ENCODE data around the gene FYN. TPM values are rescaled to one million over a fixed set of nuclear protein-coding genes. Genes with fewer than 3 reads are reported as not detected.

The FYN gene
- total RNA-seq, 1 donor, result 207 TPM

GRCh38 chr6:111716325-111716724 is 156.9 kb downstream of the FYN start:
- no peaks in the 10 kb centered on the region for H3K9me3 ChIP-seq (ENCODE audit: low read depth, low read length)
- H3K4me3 ChIP-seq (ENCODE audit: low read length), result no peak overlapping the region
- peaks cover 30% of the 10 kb centered on the region for H3K4me1 ChIP-seq (ENCODE audit: insufficient read depth, low read length)
- no peaks in the 10 kb centered on the region for H3K27me3 ChIP-seq (ENCODE audit: insufficient read depth, low read length)

- no peaks in the 10 kb centered on the region for H3K27me3 ChIP-seq (ENCODE audit: insufficient read depth, low read length)
- H3K9me3 ChIP-seq (ENCODE audit: low read depth, low read length), result no peaks in the 10 kb centered on the region
- H3K4me1 ChIP-seq (ENCODE audit: insufficient read depth, low read length), result peaks cover 31% of the 10 kb centered on the region
- no peak overlapping the region for H3K4me3 ChIP-seq (ENCODE audit: low read length)
These were observed 157.9 kb downstream of the FYN start for GRCh38 chr6:111715321-111715720.

GRCh38 chr6:111714416-111715270 is 158.6 kb downstream of the FYN start:
- no peaks in the 10 kb centered on the region for H3K27me3 ChIP-seq (ENCODE audit: insufficient read depth, low read length)
- peaks cover 35% of the 10 kb centered on the region for H3K4me1 ChIP-seq (ENCODE audit: insufficient read depth, low read length)
- H3K9me3 ChIP-seq (ENCODE audit: low read depth, low read length), result no peaks in the 10 kb centered on the region
- no peak overlapping the region for H3K4me3 ChIP-seq (ENCODE audit: low read length)

GRCh38 chr6:111713811-111714210 is 159.4 kb downstream of the FYN start:
- Histone ChIP-seq H3K4me1 (ENCODE audit: insufficient read depth, low read length) (peaks cover 35% of the 10 kb centered on the region), H3K9me3 (ENCODE audit: low read depth, low read length) (no peaks in the 10 kb centered on the region), H3K27me3 (ENCODE audit: insufficient read depth, low read length) (no peaks in the 10 kb centered on the region), H3K4me3 (ENCODE audit: low read length) (no peak overlapping the region)

GRCh38 chr6:111713236-111713635 is 160.0 kb downstream of the FYN start:
- Histone ChIP-seq H3K9me3 (ENCODE audit: low read depth, low read length) (no peaks in the 10 kb centered on the region), H3K4me1 (ENCODE audit: insufficient read depth, low read length) (peaks cover 35% of the 10 kb centered on the region), H3K27me3 (ENCODE audit: insufficient read depth, low read length) (no peaks in the 10 kb centered on the region), H3K4me3 (ENCODE audit: low read length) (no peak overlapping the region)

- peaks cover 35% of the 10 kb centered on the region for H3K4me1 ChIP-seq (ENCODE audit: insufficient read depth, low read length)
- no peak overlapping the region for H3K4me3 ChIP-seq (ENCODE audit: low read length)
These were observed 161.1 kb downstream of the FYN start for GRCh38 chr6:111711984-111712752.

GRCh38 chr6:111711476-111711875 is 161.8 kb downstream of the FYN start:
- Histone ChIP-seq H3K4me1 (ENCODE audit: insufficient read depth, low read length) (peaks cover 35% of the 10 kb centered on the region), H3K4me3 (ENCODE audit: low read length) (no peak overlapping the region), H3K27me3 (ENCODE audit: insufficient read depth, low read length) (no peaks in the 10 kb centered on the region)

More at GRCh38 chr6:111711984-111712752, 161.1 kb downstream of the FYN start:
- H3K27me3 ChIP-seq (ENCODE audit: insufficient read depth, low read length), result no peaks in the 10 kb centered on the region
- H3K9me3 ChIP-seq (ENCODE audit: low read depth, low read length), result no peaks in the 10 kb centered on the region

GRCh38 chr6:111710911-111711310 is 162.3 kb downstream of the FYN start:
- Histone ChIP-seq H3K27me3 (ENCODE audit: insufficient read depth, low read length) (no peaks in the 10 kb centered on the region), H3K4me3 (ENCODE audit: low read length) (no peak overlapping the region), H3K4me1 (ENCODE audit: insufficient read depth, low read length) (peaks cover 35% of the 10 kb centered on the region), H3K9me3 (ENCODE audit: low read depth, low read length) (no peaks in the 10 kb centered on the region)

More at GRCh38 chr6:111711476-111711875, 161.8 kb downstream of the FYN start:
- H3K9me3 ChIP-seq (ENCODE audit: low read depth, low read length), result no peaks in the 10 kb centered on the region

- Histone ChIP-seq H3K9me3 (ENCODE audit: low read depth, low read length) (no peaks in the 10 kb centered on the region), H3K4me1 (ENCODE audit: insufficient read depth, low read length) (peaks cover 33% of the 10 kb centered on the region), H3K4me3 (ENCODE audit: low read length) (no peak overlapping the region)
These were observed 162.8 kb downstream of the FYN start for GRCh38 chr6:111710439-111710838.

GRCh38 chr6:111709615-111710398 is 163.4 kb downstream of the FYN start:
- Histone ChIP-seq H3K4me1 (ENCODE audit: insufficient read depth, low read length) (peaks cover 27% of the 10 kb centered on the region), H3K27me3 (ENCODE audit: insufficient read depth, low read length) (no peaks in the 10 kb centered on the region), H3K9me3 (ENCODE audit: low read depth, low read length) (no peaks in the 10 kb centered on the region), H3K4me3 (ENCODE audit: low read length) (no peak overlapping the region)

More at GRCh38 chr6:111710439-111710838, 162.8 kb downstream of the FYN start:
- no peaks in the 10 kb centered on the region for H3K27me3 ChIP-seq (ENCODE audit: insufficient read depth, low read length)

GRCh38 chr6:111709201-111709600 is 164.1 kb downstream of the FYN start:
- Histone ChIP-seq H3K9me3 (ENCODE audit: low read depth, low read length) (no peaks in the 10 kb centered on the region), H3K4me3 (ENCODE audit: low read length) (no peak overlapping the region), H3K4me1 (ENCODE audit: insufficient read depth, low read length) (peaks cover 24% of the 10 kb centered on the region), H3K27me3 (ENCODE audit: insufficient read depth, low read length) (no peaks in the 10 kb centered on the region)

- Histone ChIP-seq H3K27me3 (ENCODE audit: insufficient read depth, low read length) (no peaks in the 10 kb centered on the region), H3K4me1 (ENCODE audit: insufficient read depth, low read length) (peaks cover 13% of the 10 kb centered on the region)
These were observed 165.5 kb downstream of the FYN start for GRCh38 chr6:111707773-111708172.

GRCh38 chr6:111706841-111707391 is 166.3 kb downstream of the FYN start:
- Histone ChIP-seq H3K9me3 (ENCODE audit: low read depth, low read length) (no peaks in the 10 kb centered on the region), H3K4me3 (ENCODE audit: low read length) (no peak overlapping the region), H3K27me3 (ENCODE audit: insufficient read depth, low read length) (no peaks in the 10 kb centered on the region), H3K4me1 (ENCODE audit: insufficient read depth, low read length) (peaks cover 8% of the 10 kb centered on the region)

More at GRCh38 chr6:111707773-111708172, 165.5 kb downstream of the FYN start:
- H3K4me3 ChIP-seq (ENCODE audit: low read length), result no peak overlapping the region
- H3K9me3 ChIP-seq (ENCODE audit: low read depth, low read length), result no peaks in the 10 kb centered on the region

- H3K4me3 ChIP-seq (ENCODE audit: low read length), result no peak overlapping the region
- H3K27me3 ChIP-seq (ENCODE audit: insufficient read depth, low read length), result no peaks in the 10 kb centered on the region
- H3K4me1 ChIP-seq (ENCODE audit: insufficient read depth, low read length), result peaks cover 4% of the 10 kb centered on the region
- no peaks in the 10 kb centered on the region for H3K9me3 ChIP-seq (ENCODE audit: low read depth, low read length)
These were observed 169.5 kb downstream of the FYN start for GRCh38 chr6:111703723-111704122.

Data from mononuclear cell (primary cell).